ENCODE data around the gene NOTCH4. TPM values are rescaled to one million over a fixed set of nuclear protein-coding genes. Genes with fewer than 3 reads are reported as not detected.

Gene NOTCH4
- total RNA-seq, 2 experiments from 2014 or later: 0.61 to 0.88 TPM

DNA sequence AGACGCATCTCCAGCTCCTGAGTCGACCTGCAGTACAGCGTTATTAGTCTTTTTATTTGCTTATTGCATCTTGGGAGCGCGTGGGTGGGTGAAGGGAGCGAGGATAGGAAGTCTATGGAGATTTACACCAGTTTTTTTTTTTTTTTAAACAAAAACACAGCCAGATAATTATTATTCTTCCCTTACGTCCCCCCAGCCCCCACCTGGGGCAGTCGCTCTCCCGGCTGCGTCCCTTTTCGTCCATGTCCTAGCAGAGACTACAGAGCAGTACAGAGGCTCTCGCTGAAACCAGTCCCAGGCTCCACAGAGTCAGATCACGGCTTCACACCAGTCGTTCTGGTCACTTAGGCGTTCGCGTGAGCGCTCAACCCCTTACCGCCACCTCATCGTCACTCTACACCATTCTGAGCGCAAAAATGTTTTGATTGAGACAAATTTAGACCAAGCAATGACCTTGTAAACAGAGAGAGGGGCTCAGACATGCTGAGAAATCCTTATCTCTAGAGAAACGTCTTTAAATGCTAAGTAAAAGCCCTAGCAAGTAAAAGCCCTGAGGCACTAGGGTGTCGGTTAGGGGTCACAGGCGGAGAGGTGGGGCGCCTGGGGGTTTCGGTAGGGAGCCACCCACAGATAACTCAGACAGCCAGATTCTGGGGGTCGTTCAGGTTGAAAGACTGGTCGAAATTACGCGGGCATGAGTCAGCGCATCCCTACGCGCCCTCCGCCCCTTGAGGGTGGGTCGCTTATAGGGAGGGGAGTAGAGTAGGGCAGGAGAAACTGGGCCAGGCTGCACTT, 70.9 kb downstream of the NOTCH4 start:
- CTCF ChIA-PET: interaction anchor here (1.1 to 1.6 kb wide), 3 partner anchors 21 to 42 kb away, joined by 3 to 5 read pairs (median 3); no protein-coding TSS in a partner anchor
- H3K36me3 Mint-ChIP-seq: peaks cover 8% of the 10 kb centered on the region
- H3K27ac Mint-ChIP-seq: no peak overlapping the region
- H3K27me3 Mint-ChIP-seq: peaks cover 42% of the 10 kb centered on the region
- H3K4me3 Mint-ChIP-seq: peak overlapping the region; percentile 86
- H3K4me1 Mint-ChIP-seq: peaks cover 29% of the 10 kb centered on the region
- H3K9me3 Mint-ChIP-seq (ENCODE audit: low read depth): no peaks in the 10 kb centered on the region
- DNase-seq: no peak
- no peak for ATAC-seq

DNA sequence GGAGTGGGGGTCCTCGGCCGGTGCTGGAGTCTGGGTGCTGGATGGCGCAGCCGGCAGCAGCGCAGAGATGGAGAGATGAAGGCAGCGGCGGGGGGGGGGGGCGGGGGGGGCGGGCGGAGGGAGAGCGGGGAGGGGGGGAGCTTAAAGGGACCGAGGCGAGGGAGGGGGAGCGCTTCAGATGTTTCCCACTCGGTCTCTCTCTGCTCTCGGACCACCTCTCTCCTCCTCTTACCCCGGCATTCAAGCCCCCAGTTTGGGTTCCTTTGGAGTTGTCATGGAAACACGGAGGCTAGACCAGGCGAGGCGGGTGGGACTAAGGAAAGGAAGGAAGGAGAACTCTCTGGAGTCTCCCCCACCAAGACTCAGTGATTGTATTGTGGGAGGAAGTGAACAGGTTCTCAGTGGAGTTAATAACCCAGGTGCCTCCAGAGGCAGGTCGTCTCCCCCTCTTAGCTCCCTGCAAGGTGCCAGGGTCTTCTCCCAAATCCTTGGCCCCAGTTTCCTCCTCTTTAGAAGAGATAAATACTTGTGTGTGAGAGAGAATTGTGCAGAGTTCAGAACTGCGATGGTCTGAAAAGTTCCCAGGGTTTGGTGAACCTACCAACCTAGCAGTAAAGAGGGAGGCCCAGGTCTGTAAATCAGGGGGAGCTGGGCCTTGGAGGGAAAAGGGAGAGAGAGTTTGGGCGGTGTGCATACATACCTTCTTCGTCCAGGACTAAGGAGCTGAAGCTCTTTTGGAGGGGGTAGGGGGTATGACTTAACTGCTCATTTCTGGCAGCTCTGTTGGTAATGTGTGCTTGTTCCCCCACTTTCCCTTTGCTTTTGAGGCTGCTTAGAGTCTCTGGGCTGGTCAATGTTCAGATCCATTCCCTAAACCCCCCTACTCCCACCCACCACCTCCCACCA, 71.8 kb downstream of the NOTCH4 start, which contains the start of gene PRRT1:
Gene PRRT1 (minus strand): TSS at position 77 of the 906 bp plus-strand sequence. CDS start 112 bp downstream, outside the sequence.
- Mint-ChIP-seq H3K27ac (no peak within 1 kb of the TSS), H3K4me1 (peaks cover 32% of the 10 kb centered on the region), H3K36me3 (peaks cover 1% of the 10 kb centered on the region), H3K27me3 (peaks cover 50% of the 10 kb centered on the region), H3K9me3 (ENCODE audit: low read depth) (no peaks in the 10 kb centered on the region), H3K4me3 (no peak within 1 kb of the TSS)
- ATAC-seq: no peak
- CTCF ChIA-PET: interaction anchor here (1.1 to 1.6 kb wide), 4 partner anchors 21 to 43 kb away, joined by 3 to 5 read pairs (median 3); no protein-coding TSS in a partner anchor
- DNase-seq: no peak

DNA sequence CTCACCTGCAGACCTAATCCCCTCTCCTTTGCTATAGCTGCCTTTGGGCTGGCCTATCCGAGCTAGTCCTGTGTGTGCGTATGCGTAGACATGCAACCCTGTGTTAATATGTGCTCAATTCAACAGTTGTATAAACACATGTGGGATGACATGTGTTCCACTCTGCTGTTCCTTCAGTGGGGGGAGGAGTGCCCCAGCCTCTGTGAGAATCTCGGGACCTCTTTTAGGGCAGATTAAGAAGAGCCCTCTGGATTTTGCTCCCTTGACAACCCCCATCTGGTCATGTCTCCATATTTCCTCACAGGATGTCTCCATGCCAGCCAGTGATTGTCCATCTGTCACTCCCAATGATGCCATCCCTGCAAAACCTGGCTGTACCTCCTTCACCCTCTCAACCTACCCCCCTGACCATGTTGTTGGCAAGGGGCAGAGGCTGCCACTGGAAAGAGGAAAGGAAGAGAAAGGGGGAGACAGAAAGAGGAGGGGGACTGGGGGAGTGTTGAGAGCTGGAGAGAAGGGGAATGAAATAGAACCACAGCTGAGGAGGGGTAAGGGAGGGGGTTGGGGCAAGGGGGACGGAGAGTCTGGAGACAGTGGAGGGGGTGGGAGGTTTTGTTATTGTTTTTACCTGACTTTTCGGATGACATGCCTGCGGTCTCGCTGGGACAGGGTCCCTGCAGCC, 72.5 kb downstream of the NOTCH4 start:
- Mint-ChIP-seq H3K9me3 (ENCODE audit: low read depth) (no peaks in the 10 kb centered on the region), H3K36me3 (peaks cover 1% of the 10 kb centered on the region), H3K4me1 (peaks cover 32% of the 10 kb centered on the region), H3K4me3 (no peak overlapping the region), H3K27ac (no peak overlapping the region), H3K27me3 (peaks cover 57% of the 10 kb centered on the region)
- no peak for ATAC-seq
- CTCF ChIA-PET: interaction anchor here (1.4 to 1.6 kb wide), 3 partner anchors 21 to 44 kb away, joined by 3 to 5 read pairs (median 3); no protein-coding TSS in a partner anchor
- no peak for DNase-seq

DNA sequence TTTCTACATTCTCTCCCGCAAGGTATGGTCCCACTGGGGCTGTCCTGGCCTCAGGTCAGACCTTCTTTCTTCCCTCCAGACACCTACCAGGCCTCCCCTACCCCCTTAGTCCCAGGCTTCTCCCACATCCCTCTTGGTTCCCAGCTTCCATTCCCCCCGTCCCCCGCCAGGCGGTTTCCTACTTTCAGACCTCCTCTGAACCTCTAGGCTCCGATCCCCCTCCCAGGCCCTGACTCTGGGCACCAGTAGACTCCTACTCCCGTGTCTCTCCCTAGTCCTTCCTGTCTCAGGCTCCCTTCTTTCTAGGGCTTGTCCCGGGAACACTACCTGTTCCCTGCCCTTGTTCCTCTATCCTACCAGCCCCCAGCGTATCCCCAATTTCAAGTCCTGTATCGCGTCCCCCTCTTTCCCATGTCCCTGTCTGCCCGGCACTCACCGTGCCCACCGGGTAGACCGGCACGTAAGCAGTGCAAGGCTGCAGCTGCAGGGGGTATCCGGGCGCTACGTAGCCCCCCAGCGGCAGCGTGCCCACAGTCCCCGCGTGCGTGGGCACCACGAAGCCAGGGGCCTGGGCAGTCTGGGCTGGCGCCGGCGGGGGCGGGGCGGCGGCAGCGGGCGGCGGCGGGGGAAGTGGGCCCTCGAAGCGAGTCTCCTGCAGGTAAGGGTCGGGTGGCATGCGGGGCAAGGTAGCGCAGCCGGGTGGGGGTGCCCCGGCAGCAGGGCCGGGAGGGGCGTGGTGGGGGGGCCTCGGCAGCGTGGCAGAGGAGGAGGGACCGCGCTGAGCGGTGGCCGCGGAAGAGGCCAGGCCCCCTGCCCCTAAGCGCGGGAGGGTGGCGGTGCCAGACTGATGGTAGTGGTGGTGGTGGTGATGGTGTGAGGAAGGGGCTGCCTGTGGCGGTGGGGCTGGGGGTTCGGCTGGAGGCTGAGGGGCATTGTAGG, 73.7 kb downstream of the NOTCH4 start:
- Mint-ChIP-seq H3K4me1 (peaks cover 25% of the 10 kb centered on the region), H3K4me3 (no peak overlapping the region), H3K36me3 (no peaks in the 10 kb centered on the region), H3K27me3 (peaks cover 63% of the 10 kb centered on the region), H3K9me3 (ENCODE audit: low read depth) (no peaks in the 10 kb centered on the region), H3K27ac (no peak overlapping the region)
- CTCF ChIA-PET: interaction anchor here (1.4 kb wide), 1 partner anchor 27 kb away, joined by 3 read pairs; no protein-coding TSS in a partner anchor
- DNase-seq (no peak), ATAC-seq (no peak)

DNA sequence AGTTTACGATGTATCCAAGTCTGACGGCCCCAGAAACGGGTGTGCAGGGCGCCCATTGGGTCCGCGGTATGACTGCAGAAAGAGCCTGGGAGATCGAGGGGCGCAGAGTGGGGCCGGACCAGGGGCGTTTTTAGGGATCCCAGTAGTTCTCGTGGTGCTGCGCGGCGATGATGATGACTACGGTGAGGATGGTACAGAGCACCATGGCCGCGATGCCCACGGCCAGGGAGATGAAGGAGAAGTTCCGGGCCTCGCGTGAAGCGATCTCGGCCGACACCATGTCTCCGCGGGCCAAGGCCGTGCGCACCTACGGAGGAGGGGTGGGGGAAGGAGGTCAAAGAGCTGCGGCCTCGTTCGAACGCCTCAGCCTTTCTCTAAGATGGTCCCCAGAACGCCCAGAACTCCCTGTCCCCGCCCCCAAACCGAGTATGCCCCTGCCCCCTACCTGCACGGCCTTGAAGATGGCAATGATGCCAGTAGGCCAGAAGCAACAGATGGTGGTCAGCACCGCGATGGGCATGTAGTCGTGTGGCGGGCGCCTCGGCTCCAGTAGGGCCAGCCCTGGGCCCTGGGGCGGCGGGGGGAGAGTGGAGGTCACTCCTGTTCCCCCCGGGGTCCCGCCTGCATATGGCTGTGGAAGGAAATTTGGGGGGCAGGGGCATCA, 74.6 kb downstream of the NOTCH4 start:
- peaks cover 63% of the 10 kb centered on the region for H3K27me3 Mint-ChIP-seq

DNA sequence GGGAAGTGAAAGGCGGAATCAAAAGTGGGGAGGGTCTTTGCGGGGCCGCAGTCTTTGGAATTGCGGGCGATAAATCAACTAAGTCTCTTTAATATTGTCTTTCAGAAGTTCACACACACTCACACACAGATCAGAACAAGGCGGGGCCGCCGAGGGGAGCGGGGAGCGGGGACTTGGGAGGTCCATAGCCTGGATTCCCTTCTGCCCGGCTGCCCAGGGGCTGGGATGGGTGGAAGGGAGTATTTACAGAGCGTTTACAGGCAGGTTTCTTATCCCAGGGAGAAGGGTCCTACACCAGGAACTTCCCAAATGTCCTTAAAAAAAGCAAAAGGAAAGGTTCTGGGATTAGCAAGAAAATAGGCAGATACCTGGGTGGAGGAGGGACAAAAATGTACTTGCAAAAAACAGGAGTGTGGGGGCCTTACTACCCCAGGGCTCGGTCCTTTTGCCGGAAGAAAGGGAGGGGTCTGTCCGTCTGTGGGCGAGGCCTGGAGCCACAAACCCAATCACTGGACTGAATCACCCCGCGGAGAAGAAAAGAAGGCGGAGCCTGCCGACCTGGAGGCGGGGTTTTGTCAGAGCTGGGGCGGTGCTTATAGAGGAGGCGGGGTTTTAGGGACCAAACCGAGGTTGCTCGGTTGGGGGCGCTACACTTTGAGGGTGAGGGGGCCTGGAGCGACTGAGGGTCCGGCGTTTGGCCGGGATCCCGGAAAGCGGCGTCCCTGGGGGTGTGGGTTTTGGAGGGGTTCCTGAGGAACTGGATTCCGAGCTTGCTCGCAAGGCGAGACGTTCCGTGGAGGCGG, 75.4 kb downstream of the NOTCH4 start:
- ATAC-seq (peak; percentile 77), DNase-seq (peak; percentile 74)
- no peaks in the 10 kb centered on the region for H3K9me3 Mint-ChIP-seq (ENCODE audit: low read depth)
- CTCF ChIA-PET: interaction anchor here (0.7 to 1.4 kb wide), 3 partner anchors 16 to 240 kb away, joined by 3 to 4 read pairs (median 3); partner anchors contain the start of genes ATF6B and EGFL8
- H3K27ac Mint-ChIP-seq: peak overlapping the region; percentile 53
- no peaks in the 10 kb centered on the region for H3K36me3 Mint-ChIP-seq
- peaks cover 63% of the 10 kb centered on the region for H3K27me3 Mint-ChIP-seq
- peaks cover 17% of the 10 kb centered on the region for H3K4me1 Mint-ChIP-seq
- peak overlapping the region; percentile 61 for H3K4me3 Mint-ChIP-seq

More for the DNA sequence above, 74.6 kb downstream of the NOTCH4 start:
- no peak for DNase-seq
- CTCF ChIA-PET: interaction anchor here (0.8 kb wide), 1 partner anchor 21 kb away, joined by 3 read pairs; the partner anchor contains the start of gene ATF6B
- H3K4me1 Mint-ChIP-seq: peaks cover 19% of the 10 kb centered on the region
- H3K36me3 Mint-ChIP-seq: no peaks in the 10 kb centered on the region
- H3K27ac Mint-ChIP-seq: peak overlapping the region; percentile 53
- peak overlapping the region; percentile 61 for H3K4me3 Mint-ChIP-seq
- ATAC-seq: peak; percentile 5
- H3K9me3 Mint-ChIP-seq (ENCODE audit: low read depth): no peaks in the 10 kb centered on the region

DNA sequence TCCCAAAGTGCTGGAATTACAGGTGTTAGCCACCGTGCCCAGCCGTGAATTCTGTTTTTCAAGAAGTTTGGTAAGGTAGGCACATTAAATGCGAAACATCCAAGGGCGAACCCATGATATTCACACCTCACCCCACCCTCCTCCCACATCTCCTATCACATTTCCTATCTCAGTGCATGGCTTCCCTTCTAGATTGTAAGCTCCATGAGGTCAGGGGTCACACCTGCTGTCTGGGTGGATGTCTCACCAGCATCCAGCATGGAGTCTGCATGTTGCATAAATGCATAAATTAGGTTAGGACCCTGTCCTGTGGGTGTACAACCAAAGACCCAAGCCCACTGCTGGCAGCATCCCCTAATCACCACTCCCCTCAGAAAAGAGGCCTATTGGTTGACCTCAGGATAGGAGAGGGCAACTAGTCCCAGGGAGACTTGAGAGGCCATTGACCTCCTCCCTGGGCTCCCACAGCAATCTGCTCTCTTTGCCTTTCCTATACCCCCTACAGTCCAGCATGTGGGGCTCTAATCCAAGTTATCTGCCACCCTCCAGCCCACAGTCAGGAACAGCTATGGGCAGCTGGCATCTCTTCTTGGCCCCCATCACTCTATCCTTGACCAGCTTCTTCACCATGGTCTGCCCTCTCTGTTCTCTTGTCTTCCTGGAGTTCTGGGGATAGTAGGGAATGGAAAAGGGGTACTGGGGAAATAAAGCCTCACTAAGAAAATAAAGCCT, 76.3 kb downstream of the NOTCH4 start:
- no peaks in the 10 kb centered on the region for H3K36me3 Mint-ChIP-seq
- DNase-seq (no peak), ATAC-seq (no peak)
- no peaks in the 10 kb centered on the region for H3K9me3 Mint-ChIP-seq (ENCODE audit: low read depth)
- no peak overlapping the region for H3K27ac Mint-ChIP-seq
- peaks cover 14% of the 10 kb centered on the region for H3K4me1 Mint-ChIP-seq
- H3K4me3 Mint-ChIP-seq: no peak overlapping the region
- CTCF ChIA-PET: interaction anchor here (0.7 to 1.4 kb wide), 2 partner anchors 16 to 239 kb away, joined by 3 to 4 read pairs; partner anchors contain the start of gene EGFL8
- peaks cover 56% of the 10 kb centered on the region for H3K27me3 Mint-ChIP-seq

DNA sequence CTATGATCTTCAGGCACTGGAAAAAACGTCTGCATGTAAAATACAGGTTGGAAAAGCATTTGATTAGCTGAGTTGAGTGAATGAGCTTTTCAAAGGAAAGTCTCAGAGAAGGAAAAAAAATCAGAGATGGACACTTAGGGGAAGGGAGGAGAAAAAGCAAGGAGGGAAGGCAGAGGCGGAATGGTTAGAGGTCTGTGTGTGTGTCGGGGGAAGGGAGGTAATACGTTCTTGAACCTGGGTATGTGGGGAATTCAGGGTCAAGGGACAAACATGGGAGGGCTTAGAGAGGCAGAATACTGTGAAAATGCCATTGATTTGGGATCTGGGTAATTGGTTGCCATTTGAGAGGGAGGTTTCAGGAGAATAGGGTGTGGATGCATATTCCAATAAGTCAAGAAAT, 77.2 kb downstream of the NOTCH4 start:
- DNase-seq: no peak
- Mint-ChIP-seq H3K9me3 (ENCODE audit: low read depth) (no peaks in the 10 kb centered on the region), H3K27ac (no peak overlapping the region), H3K4me1 (peaks cover 12% of the 10 kb centered on the region), H3K27me3 (peaks cover 52% of the 10 kb centered on the region), H3K36me3 (no peaks in the 10 kb centered on the region), H3K4me3 (no peak overlapping the region)
- CTCF ChIA-PET: interaction anchor here (1.4 kb wide), 1 partner anchor 17 kb away, joined by 4 read pairs; the partner anchor contains the start of gene EGFL8
- ATAC-seq: no peak

DNA sequence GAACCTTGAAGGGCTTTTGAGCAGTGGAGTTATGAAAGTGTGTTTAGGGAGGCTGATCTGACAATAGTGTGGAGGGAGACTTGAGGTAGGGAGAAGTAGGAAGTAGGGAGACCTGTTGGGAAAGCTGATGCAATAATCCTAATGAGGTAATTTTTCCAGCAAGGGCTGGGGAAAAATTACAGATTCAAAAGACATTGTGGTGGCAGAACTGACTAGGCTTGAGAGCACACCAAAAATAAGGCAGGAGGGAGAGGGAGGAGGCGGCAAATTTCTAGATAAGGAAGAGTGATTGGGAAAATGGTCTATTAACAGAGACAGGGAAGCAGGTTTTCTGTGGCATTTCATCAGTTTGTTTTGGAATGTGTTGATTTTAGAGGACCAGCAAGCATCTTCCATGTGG, 77.6 kb downstream of the NOTCH4 start:
- H3K4me3 Mint-ChIP-seq: no peak overlapping the region
- CTCF ChIA-PET: no interaction called here
- ATAC-seq (no peak), DNase-seq (no peak)
- H3K36me3 Mint-ChIP-seq: no peaks in the 10 kb centered on the region
- no peaks in the 10 kb centered on the region for H3K9me3 Mint-ChIP-seq (ENCODE audit: low read depth)
- H3K27ac Mint-ChIP-seq: no peak overlapping the region
- H3K27me3 Mint-ChIP-seq: peaks cover 50% of the 10 kb centered on the region
- H3K4me1 Mint-ChIP-seq: peaks cover 12% of the 10 kb centered on the region

Data from activated CD8-positive, alpha-beta memory T cell treated with anti-CD3 and anti-CD28 coated beads, Interleukin-2, amount 10 ng/mL, durations not matched to agents 7 days and 5 days (primary cell).